ENCODE results near the gene NPB. TPM values are rescaled to one million over a fixed set of nuclear protein-coding genes. Genes with fewer than 3 reads are reported as not detected.

NPB gene
- 2.3 and 9.1 TPM in 2 replicates for total RNA-seq
- polyA plus RNA-seq: 1.2 and 6.6 TPM in 2 replicates

- Histone ChIP-seq H3K27ac (no peak within 1 kb of the TSS), H3K27me3 (peaks cover 18% of the 10 kb centered on the region), H3K4me3 (peak within 1 kb of the TSS; percentile 33), H3K9me3 (ENCODE audit: low read depth) (no peaks in the 10 kb centered on the region), H3K4me1 (ENCODE audit: low read depth) (no peaks in the 10 kb centered on the region), H3K36me3 (peaks cover 14% of the 10 kb centered on the region)
- DNase-seq (ENCODE audit: low read depth in 1 of 2, low spot score in 1 of 2): peak; percentile 21 to 72
- no peak for TF ChIP-seq CTCF (IDR thresholded peaks at IDR 0.05; ENCODE audit: low read depth, low read length)
Measured at GRCh38 chr17:81902023-81902652, at the start of gene NPB. NPB (plus strand) TSS chr17:81902238; CDS start chr17:81902278, 40 bp downstream.

GRCh38 chr17:81854974-81855774 is 46.9 kb upstream of the NPB start:
- Histone ChIP-seq H3K27me3 (no peaks in the 10 kb centered on the region), H3K4me1 (ENCODE audit: low read depth) (peaks cover 9% of the 10 kb centered on the region), H3K4me3 (no peak overlapping the region), H3K27ac (no peak overlapping the region), H3K9me3 (ENCODE audit: low read depth) (no peaks in the 10 kb centered on the region), H3K36me3 (peaks cover 36% of the 10 kb centered on the region)
- no peak for DNase-seq (ENCODE audit: low read depth in 1 of 2, low spot score in 1 of 2)
- no peak for TF ChIP-seq CTCF (IDR thresholded peaks at IDR 0.05; ENCODE audit: low read depth, low read length)

- H3K4me1 ChIP-seq (ENCODE audit: low read depth): peaks cover 16% of the 10 kb centered on the region
- H3K36me3 ChIP-seq: peaks cover 20% of the 10 kb centered on the region
- no peak overlapping the region for H3K27ac ChIP-seq
- no peak for DNase-seq (ENCODE audit: low read depth in 1 of 2, low spot score in 1 of 2)
- H3K27me3 ChIP-seq: no peaks in the 10 kb centered on the region
- H3K4me3 ChIP-seq: no peak overlapping the region
- H3K9me3 ChIP-seq (ENCODE audit: low read depth): no peaks in the 10 kb centered on the region
- no peak for TF ChIP-seq CTCF (IDR thresholded peaks at IDR 0.05; ENCODE audit: low read depth, low read length)
Measured at GRCh38 chr17:81858170-81858966, 43.7 kb upstream of the NPB start.

GRCh38 chr17:81858967-81859905 is 42.8 kb upstream of the NPB start:
- H3K36me3 ChIP-seq: peaks cover 14% of the 10 kb centered on the region
- no peak for TF ChIP-seq CTCF (IDR thresholded peaks at IDR 0.05; ENCODE audit: low read depth, low read length)
- H3K27ac ChIP-seq: peak overlapping the region; percentile 95

More at GRCh38 chr17:81858967-81859905, 42.8 kb upstream of the NPB start:
- peak overlapping the region; percentile 87 for H3K4me3 ChIP-seq
- H3K9me3 ChIP-seq (ENCODE audit: low read depth): no peaks in the 10 kb centered on the region
- peaks cover 16% of the 10 kb centered on the region for H3K4me1 ChIP-seq (ENCODE audit: low read depth)
- DNase-seq (ENCODE audit: low read depth in 1 of 2, low spot score in 1 of 2): peak in 1 of 2 donors; percentile 31
- no peaks in the 10 kb centered on the region for H3K27me3 ChIP-seq

Measured in cardiac muscle cell (in vitro differentiated cells and primary cell).